GM19035 (cell line): ENCODE measurements around the gene GAREM1.
"Not testable (repeated sequence)": the region's sequence is repeated elsewhere in the genome, so short reads cannot be mapped to it uniquely, and the experiment has no call there.

Experiments used
- ATAC-seq: cut with Tn5 transposase; IDR thresholded peaks from one replicate; pipeline ENCODE4 v1.9.1; 2021; ENCODE audit not compliant: unreplicated experiment

Gene GAREM1

DNA sequence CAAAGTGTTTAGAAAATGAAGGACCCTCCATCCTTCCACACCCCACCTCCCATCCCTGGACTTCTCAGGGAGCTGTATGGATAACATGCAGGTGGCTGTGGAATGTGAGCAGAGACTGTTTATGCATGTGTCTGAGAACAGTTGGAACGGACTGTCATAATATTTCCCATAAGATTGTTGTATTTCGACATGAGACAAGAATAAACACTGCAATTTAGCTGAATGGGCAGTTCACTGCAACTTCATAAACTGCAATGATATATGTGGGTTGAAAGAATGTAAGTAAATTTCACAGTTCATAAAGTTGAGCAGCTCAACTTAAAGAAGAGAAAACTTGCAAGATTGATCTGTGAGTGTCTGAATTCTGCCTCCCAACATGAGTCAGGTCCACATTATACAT, 206.3 kb downstream of the GAREM1 start:
- ATAC-seq, result no peak

DNA sequence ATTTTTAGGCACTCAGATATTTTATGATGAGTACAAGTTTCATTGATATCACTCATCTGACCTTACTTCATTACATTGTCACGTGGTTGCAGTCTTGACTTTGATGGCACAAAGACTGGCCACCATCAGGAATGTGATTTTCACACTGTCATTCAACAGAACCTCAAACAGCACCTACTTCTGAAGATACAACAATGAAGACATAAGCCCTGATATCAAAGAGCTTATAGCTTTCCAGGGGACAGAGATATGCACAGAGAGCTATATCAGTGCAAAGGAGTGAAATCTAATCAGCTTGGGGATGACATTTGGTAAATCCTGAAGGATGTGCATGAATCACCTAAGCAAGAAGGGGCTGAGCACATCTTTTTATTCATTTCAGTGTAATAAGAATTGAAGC, 208.6 kb downstream of the GAREM1 start:
- no peak for ATAC-seq

DNA sequence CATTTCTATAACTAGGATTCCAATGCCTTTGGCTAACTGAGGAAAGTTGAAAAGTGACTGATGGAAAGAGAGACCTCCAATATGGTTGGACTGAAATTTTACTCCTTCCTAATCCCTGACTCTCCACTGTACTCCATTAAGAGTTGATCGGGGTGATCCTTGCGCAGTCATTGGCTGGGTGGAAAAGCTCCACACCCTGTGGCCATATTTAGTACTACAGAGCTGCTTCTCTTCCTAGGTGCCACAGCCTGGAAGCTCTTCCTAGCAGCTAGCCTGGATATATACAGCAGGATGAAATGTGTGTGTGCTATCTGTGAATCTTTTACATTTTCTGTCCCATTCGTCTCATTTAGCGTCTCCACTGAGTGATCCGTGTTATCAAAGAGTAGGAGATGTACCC, 209.7 kb downstream of the GAREM1 start:
- ATAC-seq, result no peak

DNA sequence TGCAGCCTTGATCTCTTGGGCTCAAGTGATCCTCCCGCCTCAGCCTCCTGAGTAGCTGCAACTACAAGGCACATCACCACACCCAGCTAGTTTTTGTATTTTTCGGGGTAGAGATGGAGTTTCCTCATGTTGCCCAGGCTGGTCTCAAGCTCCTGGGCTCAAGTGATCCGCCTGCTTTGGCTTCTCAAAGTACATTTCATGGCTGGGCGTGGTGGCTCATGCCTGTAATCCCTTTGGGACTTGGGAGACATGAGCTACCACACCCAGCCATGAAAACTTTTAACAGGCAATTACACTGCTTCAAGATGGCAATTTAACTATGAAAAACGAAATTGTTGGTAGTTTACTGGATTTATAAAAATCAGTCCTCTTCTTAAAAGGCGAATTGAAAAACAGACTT, 211.1 kb downstream of the GAREM1 start:
- ATAC-seq, result no peak

DNA sequence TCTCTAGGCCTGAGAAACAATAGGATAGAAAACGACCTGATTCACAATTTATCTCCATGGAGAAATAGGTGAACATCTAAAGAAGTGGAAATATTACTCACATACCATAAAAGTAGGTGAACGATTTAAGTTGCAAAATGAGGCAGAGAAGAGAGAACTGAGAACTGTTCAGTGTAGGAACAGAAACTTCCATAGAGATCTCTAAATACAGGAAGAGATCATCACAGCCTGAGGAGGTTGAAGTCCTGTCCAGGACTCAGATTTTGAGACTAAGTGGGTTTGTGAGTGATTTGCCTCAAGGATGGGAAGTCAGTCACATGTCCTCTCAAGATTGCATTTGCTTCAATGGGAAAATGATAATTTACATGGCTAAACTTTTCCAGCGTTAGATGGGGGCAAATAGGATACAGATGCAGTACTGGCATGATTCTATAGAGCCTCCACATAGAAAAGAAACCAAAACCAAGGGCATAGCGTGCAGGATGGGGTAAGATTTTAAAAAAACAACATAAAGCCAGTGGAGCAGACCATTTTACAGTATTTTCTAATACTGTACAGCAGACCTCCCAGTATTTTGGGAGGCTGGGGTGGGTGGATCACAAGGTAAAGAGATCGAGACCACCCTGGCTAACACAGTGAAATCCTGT, 212.0 kb downstream of the GAREM1 start:
- no peak for ATAC-seq

DNA sequence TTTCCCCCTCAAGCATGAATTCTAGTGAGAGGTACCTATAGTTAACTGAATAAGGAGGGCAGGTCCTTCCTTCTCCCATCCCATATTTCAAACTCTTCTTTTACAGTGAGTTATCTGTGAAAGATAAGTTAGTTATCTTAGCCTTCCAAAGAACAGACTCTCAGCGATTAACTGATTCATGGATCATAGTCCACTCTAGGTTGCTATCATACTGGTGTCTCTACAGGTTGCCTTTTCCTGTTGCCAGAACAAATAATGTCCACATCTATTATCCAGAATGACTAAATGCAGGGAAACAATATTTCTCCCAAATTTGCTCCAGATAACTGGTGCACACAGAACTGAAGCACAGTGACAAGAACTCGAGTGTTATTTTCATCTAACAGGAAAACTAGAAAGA, 212.5 kb downstream of the GAREM1 start:
- ATAC-seq, result no peak

DNA sequence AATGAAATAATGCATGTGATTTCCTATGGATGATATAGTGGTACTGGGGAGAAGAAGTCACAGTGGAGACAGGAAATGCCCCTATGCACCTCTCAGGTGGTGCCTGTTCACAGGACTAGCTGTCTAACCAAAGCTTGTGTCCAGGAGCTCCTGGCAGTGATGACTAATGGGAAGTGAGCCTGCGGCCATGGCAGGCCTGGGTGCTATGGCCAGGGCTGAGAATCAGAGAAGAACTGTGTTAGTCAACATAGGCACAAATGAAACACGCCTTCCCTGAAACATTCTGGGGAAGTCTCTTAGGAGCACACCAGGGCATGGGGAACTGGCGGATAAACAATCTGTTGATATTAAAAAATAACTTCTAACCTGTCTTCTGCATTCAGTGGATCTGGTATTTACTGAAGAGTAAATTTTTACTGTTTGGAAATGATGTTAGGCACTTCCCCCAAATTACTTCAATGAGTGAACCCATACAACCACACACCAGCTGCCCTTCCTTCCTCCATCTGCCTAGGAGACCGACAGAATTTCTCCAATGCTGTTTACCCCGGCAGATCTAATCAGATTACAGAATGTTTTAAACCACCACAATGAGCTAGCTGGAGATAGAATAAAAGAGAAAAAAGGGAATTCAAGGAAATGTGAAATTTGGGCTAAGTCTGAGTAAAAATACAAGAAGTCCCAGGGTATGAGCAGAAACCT, 213.4 kb downstream of the GAREM1 start:
- no peak for ATAC-seq

DNA sequence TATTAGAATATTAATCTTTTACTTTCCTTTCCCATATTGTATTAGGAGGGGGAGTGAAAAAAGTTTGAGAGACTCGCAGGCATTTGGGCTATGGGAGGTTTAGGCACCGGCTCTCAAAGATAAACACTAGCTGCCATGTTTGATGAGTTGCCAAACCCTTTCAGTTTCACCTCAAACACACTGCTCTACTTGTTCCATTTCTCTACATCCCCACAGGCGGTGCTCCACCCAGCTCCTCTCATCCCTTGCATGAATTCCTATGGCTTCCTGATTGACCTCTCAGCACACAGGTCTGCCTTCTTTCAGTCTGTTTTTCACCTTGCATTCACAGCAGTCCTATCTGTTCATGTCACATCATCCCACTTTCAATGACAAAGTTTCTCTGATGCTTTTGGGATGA, 215.1 kb downstream of the GAREM1 start:
- no peak for ATAC-seq

DNA sequence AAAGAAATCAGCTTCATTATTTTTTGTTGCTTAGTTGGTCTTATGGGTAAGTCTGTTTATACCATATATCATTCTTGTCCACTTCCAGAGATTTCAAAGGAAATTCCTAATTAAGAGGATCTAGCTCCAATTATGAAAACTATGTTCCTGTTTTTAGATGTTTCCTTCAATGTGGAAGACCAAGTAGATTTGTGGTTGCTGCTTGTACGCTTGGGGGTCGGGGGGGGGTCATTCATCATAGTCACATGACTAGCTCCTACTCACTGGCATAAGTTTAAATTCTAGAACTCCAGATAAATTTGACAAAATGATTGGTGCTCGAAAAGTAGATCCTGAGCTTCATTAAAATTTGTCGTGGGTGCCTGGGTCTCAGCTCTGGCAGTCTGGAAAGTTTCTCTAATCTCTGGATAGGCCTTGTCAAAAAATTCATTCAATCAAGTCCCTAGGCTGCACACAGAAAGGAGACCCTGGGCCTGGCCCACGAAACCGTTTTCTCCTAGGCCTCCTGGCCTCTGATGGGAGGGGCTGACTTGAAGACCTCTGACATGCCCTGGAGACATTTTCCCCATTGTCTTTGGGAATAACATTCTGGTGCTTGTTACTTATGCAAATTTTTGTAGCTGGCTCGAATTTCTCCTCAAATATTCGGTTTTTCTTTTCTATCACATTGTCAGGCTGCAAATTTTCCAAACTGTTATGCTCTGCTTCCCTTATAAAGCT, 218.4 kb downstream of the GAREM1 start:
- ATAC-seq, result no peak

DNA sequence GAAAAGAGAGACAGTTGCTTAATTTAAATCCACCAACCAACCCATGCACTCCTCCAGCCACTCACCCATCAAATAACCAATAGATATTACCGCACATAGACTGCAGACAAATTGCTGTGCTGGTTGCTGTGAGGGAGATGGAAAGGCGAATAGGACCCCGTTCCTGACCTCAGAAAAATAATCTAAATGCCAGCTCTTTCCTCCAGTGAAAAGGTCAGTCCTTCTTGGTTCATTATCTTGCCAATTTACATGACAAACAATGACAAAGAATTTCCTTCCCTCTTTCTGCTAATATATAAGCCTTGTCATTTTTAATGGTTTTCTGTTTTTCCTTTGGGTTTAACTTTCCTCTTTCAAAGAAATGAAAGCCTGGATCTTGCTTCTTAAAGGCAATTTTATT, 219.2 kb downstream of the GAREM1 start:
- no peak for ATAC-seq

DNA sequence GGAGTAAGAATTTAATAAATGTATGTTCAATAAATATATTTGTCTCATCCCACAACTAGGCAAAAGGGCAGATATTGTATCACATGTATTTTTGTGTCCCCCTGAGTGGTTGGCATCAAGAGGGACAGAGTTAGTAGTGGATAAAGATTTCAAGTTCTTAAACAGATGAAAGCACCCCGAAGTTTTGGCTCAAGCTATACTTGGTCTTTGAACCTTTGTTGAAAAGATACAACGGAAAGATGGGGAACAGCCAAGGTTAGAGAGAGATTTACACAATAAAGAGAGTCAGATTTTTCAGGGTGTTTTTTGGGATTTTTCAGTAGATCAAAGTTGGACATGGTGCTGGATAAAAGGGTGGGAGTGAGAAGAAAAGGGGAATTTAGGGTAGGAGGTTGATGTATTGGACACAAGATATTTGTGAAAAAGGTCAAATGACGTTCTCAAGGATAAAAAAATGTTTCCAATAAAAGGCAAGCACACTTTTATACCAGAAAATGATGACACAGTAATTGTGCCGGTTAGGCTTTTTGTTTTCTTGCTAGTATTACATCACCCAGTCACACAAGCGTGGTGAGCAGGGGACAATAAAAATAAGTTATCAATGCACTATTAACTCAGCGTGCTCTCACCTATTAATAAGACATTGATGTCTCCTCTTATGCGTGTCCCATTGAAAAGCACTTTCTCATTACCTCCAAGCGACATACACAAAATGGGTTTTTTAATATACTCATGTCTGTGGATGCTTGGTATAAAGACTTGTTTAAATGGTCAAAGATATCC, 221.3 kb downstream of the GAREM1 start:
- no peak for ATAC-seq

DNA sequence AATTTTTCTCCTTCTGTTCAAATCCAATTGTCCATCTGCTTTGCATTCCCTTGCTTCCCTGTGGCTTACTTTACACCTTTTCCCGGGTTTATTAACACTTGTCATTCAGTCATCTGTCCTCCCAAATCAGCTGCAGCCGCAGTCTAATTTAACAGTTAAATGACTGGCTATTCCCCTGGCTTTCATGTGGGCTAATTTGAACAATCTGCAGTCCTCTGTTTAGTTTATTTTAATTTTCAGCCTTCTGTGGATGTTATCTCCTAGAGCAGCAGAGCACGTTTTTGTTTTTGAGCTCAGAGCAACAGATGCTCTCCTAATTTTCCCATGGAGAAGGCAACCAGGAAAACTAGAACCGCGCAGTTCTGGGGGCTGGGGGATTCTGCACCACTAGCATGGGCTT, 225.8 kb downstream of the GAREM1 start:
- ATAC-seq, result no peak

DNA sequence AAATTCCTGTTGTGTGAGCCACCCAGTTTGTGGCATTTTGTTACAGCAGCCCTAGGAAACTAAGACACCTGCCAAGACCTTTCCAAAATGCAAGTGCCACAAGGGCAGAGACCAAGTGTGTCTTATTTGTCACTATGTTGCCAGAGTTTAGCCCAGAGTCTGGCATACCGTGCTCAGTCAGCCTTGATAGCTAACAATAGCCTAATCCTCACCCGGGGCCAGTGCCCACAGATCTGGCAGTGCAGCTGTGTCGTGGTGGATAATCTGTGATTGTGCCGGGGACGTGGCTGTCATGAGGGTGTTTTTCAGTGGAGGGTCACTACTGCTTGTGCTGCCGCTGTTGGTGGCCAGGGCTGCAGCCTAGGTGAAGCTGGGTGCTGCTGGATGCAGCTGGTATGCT, 227.3 kb downstream of the GAREM1 start:
- ATAC-seq, result no peak

DNA sequence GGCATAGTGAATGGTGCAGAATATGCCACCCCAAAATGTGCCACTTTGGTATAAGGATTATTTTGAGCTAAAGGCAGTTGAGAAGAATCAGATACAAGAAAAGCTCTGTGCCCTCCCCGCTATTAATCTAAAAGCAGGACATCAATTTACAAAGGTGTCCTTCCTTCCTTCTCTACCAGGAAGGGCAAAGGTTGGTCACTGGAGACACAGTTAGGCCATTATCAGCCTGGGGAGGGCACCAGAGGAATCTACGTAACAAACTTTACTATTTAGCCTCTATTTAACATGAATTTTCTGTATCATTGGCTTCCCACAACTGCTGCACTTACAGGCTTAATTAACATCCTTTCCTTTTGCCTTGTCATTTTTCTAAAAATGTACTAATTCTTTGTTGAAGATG, 228.3 kb downstream of the GAREM1 start:
- no peak for ATAC-seq

DNA sequence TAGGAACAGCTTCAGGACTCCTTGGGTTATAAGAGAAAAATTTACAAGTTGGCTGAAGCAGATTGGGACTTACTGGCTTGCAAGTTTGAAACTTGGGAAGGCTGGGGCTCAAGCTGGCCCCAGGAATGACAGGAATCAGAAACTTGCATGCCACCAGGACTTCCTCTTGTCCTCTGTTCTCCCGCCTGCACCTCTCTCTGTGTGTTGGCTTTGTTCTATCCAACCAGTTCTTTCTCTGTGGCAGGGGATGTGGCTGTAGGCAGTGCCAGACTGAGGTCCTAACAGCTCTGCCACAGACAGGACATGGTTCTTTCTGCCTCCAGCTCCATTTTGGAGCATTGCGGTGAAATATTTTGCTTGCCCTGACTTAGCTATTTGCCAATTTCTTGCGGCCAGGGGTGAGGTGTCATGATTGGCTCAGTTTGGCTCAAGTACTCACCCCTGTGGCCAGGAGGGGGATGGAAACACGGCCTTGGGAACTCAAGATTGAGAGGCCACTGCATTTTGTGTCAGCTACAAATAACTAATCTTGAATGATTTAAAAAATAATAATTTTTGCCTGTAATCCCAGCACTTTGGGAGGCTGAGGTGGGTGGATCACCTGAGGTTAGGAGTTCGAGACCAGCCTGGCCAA, 231.9 kb downstream of the GAREM1 start:
- no peak for ATAC-seq

DNA sequence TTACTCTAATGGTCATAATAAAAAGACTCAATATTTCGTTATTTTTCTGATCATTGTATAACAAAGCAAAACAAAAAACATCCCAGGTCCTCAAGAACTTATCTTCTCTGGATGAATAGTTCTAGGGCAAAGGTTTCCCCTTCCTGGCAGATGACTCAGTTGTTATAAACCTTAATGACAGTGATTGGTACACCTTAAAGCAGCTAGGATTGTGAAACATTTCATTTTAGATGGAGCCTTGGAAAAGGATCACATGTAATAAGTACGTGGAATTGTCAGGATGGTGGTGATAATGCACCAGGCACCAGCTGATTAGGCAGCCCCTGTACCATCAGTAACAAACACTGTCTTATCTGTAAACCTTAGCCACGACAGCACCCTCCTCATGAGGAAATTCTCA, 233.6 kb downstream of the GAREM1 start:
- no peak for ATAC-seq

DNA sequence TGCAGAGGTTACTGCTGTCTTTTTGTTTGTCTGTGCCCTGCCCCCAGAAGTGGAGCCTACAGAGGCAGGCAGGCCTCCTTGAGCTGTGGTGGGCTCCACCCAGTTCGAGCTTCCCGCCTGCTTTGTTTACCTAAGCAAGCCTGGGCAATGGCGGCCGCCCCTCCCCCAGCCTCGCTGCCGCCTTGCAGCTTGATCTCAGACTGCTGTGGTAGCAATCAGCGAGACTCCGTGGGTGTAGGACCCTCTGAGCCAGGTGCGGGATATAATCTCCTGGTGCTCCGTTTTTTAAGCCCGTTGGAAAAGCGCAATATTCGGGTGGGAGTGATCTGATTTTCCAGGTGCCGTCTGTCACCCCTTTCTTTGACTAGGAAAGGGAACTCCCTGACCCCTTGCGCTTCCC, 237.3 kb downstream of the GAREM1 start:
- not testable (repeated sequence) for ATAC-seq

DNA sequence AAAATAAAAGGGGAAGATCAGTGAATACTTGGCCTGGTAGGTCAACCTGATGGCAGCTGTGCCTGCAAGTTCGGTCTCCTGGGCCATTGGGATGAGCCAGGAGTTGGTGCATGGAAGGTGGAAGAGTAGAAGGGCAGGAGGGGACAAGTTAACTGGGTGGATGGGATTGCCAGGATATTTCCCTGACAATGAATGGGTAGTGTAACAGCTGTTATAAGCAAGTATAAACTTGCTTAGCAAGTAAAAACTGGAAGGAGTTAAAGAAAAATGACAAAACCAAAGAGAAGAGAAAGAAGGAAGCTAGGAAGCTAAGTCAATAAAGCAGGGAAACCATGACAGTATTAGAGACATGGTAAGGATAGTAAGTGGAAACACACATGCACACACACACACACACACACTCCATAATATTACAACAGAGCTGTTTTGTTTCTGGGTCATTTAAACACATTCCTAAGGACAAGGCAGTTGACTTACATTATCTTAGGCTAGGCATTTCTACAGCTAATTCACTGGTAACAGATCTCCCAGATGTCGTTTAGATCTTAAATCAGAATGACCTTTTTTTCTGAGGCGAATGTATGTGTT, 251.2 kb downstream of the GAREM1 start:
- no peak for ATAC-seq

DNA sequence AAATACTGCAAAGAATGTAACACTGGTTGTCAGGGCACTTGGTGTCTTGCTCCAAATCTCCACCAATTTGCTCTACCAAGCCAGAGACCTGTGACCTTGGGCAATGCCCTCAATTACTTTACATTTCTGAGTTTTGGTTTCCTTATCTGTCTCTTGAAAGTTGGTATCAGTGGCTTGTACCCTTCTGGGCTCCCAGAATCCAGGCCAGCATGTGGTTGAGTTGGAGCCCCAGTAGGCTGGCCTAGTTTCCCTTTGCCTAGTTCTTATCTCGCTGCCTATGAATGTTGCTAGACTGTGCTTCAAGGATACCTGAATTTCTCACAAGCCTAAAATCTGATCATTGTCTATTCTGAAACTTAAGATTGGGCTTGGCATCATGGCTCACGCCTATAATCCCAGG, 254.3 kb downstream of the GAREM1 start:
- no peak for ATAC-seq

DNA sequence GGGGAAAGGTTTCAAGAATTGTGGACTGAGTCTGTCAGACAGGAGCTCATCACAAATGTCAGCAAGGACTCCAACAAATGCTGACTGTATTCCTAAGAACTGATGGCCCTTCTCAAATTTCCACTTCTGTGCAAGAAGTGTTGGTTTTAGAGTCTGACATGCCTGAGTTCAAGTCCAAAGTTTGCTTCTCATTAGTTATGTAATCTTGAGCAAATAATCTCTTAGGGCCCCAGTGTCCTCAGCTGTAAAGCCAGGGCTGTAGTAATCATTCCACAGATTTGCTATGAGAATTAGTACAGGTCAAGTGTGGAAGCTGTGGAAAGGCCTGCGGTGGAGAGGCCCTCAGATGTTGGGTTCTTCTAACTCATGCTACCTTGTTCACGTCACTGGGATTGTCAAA, 257.0 kb downstream of the GAREM1 start:
- ATAC-seq, result no peak
